VCaP (cell line): ENCODE measurements around the gene ZIC2.

ENCODE experiments used
- H3K27ac ChIP-seq: fragments of 450-650 bp; 2 replicates; pipeline ENCODE4 v1.5.1; 2017
- TF ChIP-seq, protein P1 (sequence below): fragments of 450-650 bp; conservative IDR thresholded peaks from 2 replicates; pipeline ENCODE4 v1.5.1; 2017; ENCODE audit warnings: mild to moderate bottlenecking, moderate library complexity

The ZIC2 gene

DNA sequence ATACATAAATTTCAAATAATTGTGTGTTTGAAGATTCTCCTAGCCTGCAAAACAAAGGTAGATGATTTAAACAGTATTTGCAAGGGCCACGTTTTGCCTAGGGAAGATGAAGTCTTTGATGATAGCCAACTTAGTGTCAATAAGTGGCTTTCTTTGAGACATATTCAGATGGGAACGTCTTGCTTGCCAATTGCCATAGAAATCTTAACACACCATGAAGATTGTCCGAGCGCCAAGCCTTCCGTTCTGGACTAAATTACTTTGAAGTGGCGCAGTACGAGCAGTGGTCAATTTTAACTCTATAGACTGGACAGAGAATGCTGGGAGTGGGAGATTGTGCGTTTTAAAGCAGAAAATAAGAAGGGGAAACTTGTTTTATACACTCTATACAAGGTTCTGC lies 19.9 kb upstream of the ZIC2 start:
- H3K27ac ChIP-seq: peak overlapping the region; percentile 27; the same call in 1 of the 2 replicates
- TF ChIP-seq, protein P1, sequence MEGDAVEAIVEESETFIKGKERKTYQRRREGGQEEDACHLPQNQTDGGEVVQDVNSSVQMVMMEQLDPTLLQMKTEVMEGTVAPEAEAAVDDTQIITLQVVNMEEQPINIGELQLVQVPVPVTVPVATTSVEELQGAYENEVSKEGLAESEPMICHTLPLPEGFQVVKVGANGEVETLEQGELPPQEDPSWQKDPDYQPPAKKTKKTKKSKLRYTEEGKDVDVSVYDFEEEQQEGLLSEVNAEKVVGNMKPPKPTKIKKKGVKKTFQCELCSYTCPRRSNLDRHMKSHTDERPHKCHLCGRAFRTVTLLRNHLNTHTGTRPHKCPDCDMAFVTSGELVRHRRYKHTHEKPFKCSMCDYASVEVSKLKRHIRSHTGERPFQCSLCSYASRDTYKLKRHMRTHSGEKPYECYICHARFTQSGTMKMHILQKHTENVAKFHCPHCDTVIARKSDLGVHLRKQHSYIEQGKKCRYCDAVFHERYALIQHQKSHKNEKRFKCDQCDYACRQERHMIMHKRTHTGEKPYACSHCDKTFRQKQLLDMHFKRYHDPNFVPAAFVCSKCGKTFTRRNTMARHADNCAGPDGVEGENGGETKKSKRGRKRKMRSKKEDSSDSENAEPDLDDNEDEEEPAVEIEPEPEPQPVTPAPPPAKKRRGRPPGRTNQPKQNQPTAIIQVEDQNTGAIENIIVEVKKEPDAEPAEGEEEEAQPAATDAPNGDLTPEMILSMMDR: no peak

DNA sequence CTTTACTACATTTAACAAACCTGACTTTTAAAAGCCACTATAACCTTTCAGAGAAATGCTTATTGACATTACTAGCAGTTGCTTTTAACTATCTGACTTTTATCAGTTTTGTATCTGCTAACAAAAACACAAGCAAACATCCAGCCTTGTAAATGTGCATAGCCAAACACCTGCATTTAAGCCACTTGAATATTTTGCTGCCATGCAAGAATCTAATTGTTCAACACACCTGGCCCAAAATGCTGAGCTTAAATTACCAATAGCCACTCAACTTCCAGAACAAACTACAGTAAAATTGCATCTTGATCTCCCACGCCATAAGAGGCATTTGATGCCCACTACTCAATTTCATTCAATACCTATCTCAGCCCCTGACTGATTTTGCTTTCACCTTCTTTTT lies 19.3 kb upstream of the ZIC2 start:
- TF ChIP-seq, protein P1: no peak
- peak overlapping the region; percentile 27; the same call in 1 of the 2 replicates for H3K27ac ChIP-seq

DNA sequence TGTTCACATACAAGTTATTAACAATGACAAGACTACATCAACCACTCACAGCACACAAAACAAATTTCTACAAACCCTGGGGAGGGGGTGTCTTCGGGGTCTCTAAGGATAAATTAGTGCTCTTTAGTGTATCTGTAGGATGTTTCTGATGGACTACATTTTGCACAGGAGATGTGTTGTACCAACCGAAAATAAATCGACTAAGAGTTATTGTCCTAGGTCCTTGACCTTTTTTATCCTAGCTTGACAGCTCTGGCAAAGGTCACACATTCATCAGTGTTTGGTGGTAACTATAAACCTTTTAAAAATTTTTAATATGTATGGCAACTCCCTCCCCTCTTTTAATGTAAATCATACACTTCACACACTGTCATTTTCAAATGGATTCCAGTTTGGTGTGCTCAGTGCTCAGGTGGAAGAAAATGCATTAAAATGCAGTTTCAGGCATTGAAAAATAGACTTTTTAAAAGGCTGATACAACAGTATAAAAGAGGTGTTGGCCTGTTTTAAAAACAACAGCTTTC lies 17.7 kb upstream of the ZIC2 start:
- TF ChIP-seq, protein P1: no peak
- no peak overlapping the region for H3K27ac ChIP-seq

DNA sequence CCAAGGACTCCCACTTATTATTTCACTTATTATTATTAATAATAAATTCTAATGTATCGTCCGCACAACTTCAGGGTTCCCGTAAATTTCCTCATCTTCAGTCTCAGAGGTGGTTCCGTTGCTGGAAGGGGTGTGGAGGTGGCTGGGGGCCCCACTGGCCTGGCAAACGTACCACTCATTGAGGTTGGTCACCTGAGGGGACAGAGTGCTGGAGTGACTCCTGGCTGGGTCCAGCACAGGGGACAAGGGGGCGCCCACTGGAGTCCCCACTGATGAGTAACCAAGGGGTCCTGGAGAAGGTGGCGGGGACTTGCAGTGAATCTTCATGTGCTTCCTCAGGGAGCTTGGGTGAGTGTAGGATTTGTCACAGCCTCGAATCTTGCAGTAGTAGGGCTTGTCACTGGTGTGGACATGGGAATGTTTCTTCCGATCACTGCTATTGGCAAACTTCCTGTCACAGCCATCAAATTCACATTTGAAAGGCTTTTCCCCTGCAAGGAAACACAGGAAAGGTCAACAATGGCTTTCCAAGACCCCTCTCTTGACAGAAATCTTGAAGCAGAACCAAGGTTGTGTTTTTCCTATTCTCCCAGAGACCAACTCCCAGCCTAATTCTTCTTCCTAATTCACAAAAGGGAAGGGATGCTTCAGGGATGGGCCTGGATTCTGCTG lies 16.1 kb upstream of the ZIC2 start:
- TF ChIP-seq, protein P1: no peak

DNA sequence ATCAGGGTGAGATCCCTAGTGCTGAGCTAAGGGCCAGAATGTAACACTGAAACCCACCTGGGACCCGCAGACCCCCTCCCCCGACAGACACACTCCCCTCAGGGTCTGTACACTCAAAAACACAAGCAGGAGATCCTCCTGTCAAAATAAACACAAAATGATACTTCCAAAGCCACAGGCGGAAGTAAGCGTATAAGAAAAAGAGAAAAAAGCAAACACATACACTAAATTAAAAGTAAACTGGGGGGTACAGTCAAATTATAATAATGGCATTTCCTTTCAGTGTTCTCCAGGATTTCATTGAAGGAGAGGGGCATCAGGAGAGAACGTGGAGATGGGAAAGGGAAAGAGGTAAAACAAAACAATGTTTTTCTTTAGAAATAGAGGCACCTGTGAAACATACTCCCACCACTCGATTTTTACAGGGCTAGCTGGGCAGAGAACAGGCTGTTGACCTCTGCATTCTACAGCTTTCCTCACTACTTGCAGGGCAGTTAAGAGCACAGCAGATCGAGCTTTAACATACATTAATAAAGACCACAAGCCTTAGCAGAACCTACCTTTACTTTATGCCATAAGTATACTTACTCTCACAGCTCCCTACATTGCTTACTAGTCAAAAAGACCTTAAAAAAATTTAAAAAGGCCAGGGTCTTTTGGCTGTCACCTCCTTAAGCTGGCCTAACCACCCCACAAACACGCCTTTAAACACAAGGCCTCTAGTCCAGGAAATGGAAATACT lies 15.3 kb upstream of the ZIC2 start:
- TF ChIP-seq, protein P1: no peak
- no peak overlapping the region for H3K27ac ChIP-seq

More for the DNA sequence above, 16.1 kb upstream of the ZIC2 start:
- no peak overlapping the region for H3K27ac ChIP-seq

DNA sequence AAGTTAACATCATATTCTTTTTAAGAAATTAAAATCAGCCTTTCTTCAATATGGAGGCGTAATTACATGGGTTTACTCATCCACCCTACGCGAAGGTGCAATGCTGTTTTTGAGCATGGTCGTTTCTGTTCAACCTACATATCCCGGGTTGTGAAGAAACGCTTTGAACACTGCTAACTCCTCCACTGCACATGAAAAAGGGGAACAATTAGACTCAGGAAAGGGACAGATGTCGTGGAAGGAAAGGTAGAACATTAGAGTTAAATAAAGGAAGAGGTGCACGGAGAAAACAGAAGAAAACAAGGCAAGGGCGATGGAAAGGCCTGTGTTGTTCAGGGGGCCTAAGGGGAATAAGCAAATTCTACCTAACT lies 14.1 kb upstream of the ZIC2 start:
- TF ChIP-seq, protein P1: no peak
- H3K27ac ChIP-seq: no peak overlapping the region

DNA sequence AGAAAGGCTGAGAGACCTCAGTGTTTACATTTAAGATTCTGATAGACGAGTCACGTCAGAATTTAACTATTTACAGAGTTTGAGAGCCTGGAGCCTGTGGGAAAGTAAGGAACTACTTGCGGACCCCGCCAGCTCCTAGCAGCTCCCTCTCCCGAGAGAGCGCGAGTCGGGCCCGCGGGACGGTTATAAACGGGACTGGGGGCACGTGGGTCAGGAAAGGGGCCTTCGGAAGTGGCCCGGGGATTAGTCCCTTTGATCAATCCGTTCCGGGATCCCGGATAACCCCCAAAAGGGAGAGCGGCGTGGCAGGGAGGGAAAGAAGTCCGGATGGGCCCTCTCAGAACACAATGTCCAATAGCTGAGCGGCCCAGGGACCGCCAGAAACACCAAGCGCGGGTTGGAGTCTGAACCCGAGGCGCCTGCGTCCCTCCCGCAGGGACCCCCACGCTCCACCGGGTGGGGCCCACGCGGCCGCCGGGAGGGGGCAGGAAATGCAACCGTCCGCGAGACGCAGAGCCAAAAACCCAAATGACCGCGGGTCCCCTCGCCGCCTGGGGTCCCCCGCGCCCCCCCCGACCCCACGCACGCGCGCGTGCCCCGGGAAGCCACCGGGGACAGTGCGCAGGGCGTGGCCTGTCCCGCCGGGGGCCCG lies 13.6 kb upstream of the ZIC2 start:
- TF ChIP-seq, protein P1: no peak
- peak overlapping the region; percentile 39; the same call in 1 of the 2 replicates for H3K27ac ChIP-seq
